HCT116 (cell line): Measurements from ENCODE around the gene NUCB2. TPM values are rescaled to one million over a fixed set of nuclear protein-coding genes. Genes with fewer than 3 reads are reported as not detected.

ENCODE experiments used
- ATAC-seq: fragments of 200-7000 bp; cut with Tn5 transposase; 2 replicates; pipeline ENCODE4 v1.9.1; 2020; ENCODE audit warnings: mild to moderate bottlenecking, moderate library complexity
- BruUV-seq: library from RNA; stranded (reverse); fragments of 400-500 nt; replicated peaks from 2 replicates; lab custom pipeline; 2021; lab: Mats Ljungman, UMichigan
- CTCF ChIA-PET: fragments of 300-600 bp; sonication (Branson Sonifier 250); formaldehyde crosslinking; loops from one replicate; lab custom pipeline; 2021; ENCODE audit warnings: antibody characterized with exemption; lab: Charles Lee
- POLR2A ChIA-PET: fragments of 300-600, 350-600 bp; sonication (Branson Sonifier 250); formaldehyde crosslinking; loops from one replicate; lab custom pipeline; 2021; ENCODE audit warnings: antibody characterized with exemption; lab: Charles Lee
- RAD21 ChIA-PET, 2 experiments: fragments of 300-600 bp; sonication (Branson Sonifier 250); formaldehyde crosslinking; loops; one replicate each; lab custom pipeline; 2023; ENCODE audit warnings: low total read pairs in 2 of 2; ENCODE audit not compliant: uncharacterized antibody in 2 of 2, unreplicated experiment in 2 of 2, low non-redundant PET in 1 of 2; lab: Charles Lee
- DNase-seq: peaks from one replicate; pipeline ENCODE4 v3.0.0-alpha.2; 2010; ENCODE audit warnings: low read depth, low spot score
- H2AFZ ChIP-seq: fragments of 200-600 bp; shearing (Covaris generic), sonication (generic); 2 replicates; pipeline ENCODE4 v1.6.1; 2017; ENCODE audit warnings: low read depth, mixed run types, mixed read lengths, antibody characterized with exemption, low read length; ENCODE audit not compliant: poor library complexity, severe bottlenecking
- H3K27ac ChIP-seq: 2 replicates; pipeline ENCODE4 v1.5.1; 2012; ENCODE audit warnings: low read depth, low read length
- H3K27me3 ChIP-seq: fragments of 200-600 bp; sonication (generic); 2 replicates; pipeline ENCODE4 v1.6.1; 2016; ENCODE audit warnings: mixed run types, low read length, mixed read lengths; ENCODE audit not compliant: insufficient read depth
- H3K36me3 ChIP-seq, 2 experiments: fragments of 200-500 bp in 1 of 2; fragments of 200-600 bp in 1 of 2; sonication (Bioruptor generic) in 1 of 2; sonication (generic) in 1 of 2; 2 replicates each; pipeline versions ENCODE4 v1.5.1 to v1.6.1; 2014 to 2016; ENCODE audit warnings: low read length in 2 of 2, inconsistent platforms in 1 of 2, mixed read lengths in 1 of 2, mixed run types in 1 of 2; ENCODE audit not compliant: insufficient read depth in 2 of 2, control insufficient read depth in 1 of 2
- H3K4me1 ChIP-seq, 2 experiments: fragments of 200-600 bp in 1 of 2; sonication (generic) in 1 of 2; 2 replicates each; pipeline versions ENCODE4 v1.5.1 to v1.6.1; 2012 to 2017; ENCODE audit warnings: low read length in 2 of 2, inconsistent platforms in 1 of 2, mild to moderate bottlenecking in 1 of 2, mixed read lengths in 1 of 2, mixed run types in 1 of 2, moderate library complexity in 1 of 2; ENCODE audit not compliant: insufficient read depth in 2 of 2, control insufficient read depth in 1 of 2
- H3K4me2 ChIP-seq: fragments of 200-600 bp; sonication (generic); 2 replicates; pipeline ENCODE4 v1.6.1; 2017; ENCODE audit warnings: mixed run types, low read length, mixed read lengths
- H3K4me3 ChIP-seq, 2 experiments: fragments of 200-600 bp in 1 of 2; sonication (generic) in 1 of 2; replicated peaks in 1 of 2; 2 replicates each; pipeline ENCODE4 v1.5.1; 2011 to 2016; ENCODE audit warnings: low read length in 2 of 2, control low read depth in 1 of 2, low read depth in 1 of 2, mild to moderate bottlenecking in 1 of 2, mixed read lengths in 1 of 2, mixed run types in 1 of 2
- H3K79me2 ChIP-seq: fragments of 200-600 bp; sonication (generic); 2 replicates; pipeline ENCODE4 v1.6.1; 2017; ENCODE audit warnings: mild to moderate bottlenecking, mixed run types, low read length, moderate library complexity, mixed read lengths; ENCODE audit not compliant: insufficient read depth
- H3K9ac ChIP-seq: fragments of 200-600 bp; sonication (generic); 2 replicates; pipeline ENCODE4 v1.6.1; 2016; ENCODE audit warnings: low read length, mixed read lengths
- H3K9me2 ChIP-seq: fragments of 200-600 bp; sonication (generic), shearing (Covaris generic); 2 replicates; pipeline ENCODE4 v1.6.1; 2017; ENCODE audit warnings: mixed run types, mild to moderate bottlenecking, moderate library complexity; ENCODE audit not compliant: insufficient read depth
- H3K9me3 ChIP-seq, 2 experiments: fragments of 200-500 bp in 1 of 2; fragments of 200-600 bp in 1 of 2; sonication (Bioruptor generic) in 1 of 2; sonication (generic) in 1 of 2; 2 replicates each; pipeline ENCODE4 v1.6.1; 2014 to 2017; ENCODE audit warnings: low read length in 2 of 2, mixed read lengths in 2 of 2, inconsistent platforms in 1 of 2, low read depth in 1 of 2, mild to moderate bottlenecking in 1 of 2, mixed run types in 1 of 2, moderate library complexity in 1 of 2; ENCODE audit not compliant: control insufficient read depth in 1 of 2, insufficient read depth in 1 of 2
- H4K20me1 ChIP-seq: fragments of 200-600 bp; sonication (generic), shearing (Covaris generic); 2 replicates; pipeline ENCODE4 v1.6.1; 2017; ENCODE audit warnings: mixed run types, mild to moderate bottlenecking, moderate library complexity; ENCODE audit not compliant: insufficient read depth
- CEBPB ChIP-seq: IDR thresholded peaks from 2 replicates; pipeline ENCODE4 v1.6.1; 2012; ENCODE audit warnings: low read depth
- CTCF ChIP-seq, 3 experiments: fragments of 200-600 bp in 1 of 3; sonication (generic) in 1 of 3; IDR thresholded peaks in 2 of 3; conservative IDR thresholded peaks in 1 of 3; 2 replicates each; pipeline ENCODE4 v1.5.1; 2012 to 2017; ENCODE audit warnings: low read depth in 2 of 3, low read length in 2 of 3, antibody characterized with exemption in 1 of 3, borderline replicate concordance in 1 of 3, control low read depth in 1 of 3, mild to moderate bottlenecking in 1 of 3, mixed read lengths in 1 of 3, mixed run types in 1 of 3, moderate library complexity in 1 of 3; ENCODE audit not compliant: insufficient read depth in 1 of 3
- ELF1 ChIP-seq: IDR thresholded peaks from 2 replicates; pipeline ENCODE4 v1.6.1; 2012; ENCODE audit warnings: low read depth, borderline replicate concordance
- EZH2 ChIP-seq: fragments of 200-600 bp; sonication (generic); IDR thresholded peaks from 2 replicates; pipeline ENCODE4 v1.6.1; 2017; ENCODE audit warnings: antibody characterized with exemption, mixed run types
- FOSL1 ChIP-seq: IDR thresholded peaks from 2 replicates; pipeline ENCODE4 v1.6.1; 2012; ENCODE audit warnings: low read depth
- JUND ChIP-seq: IDR thresholded peaks from 2 replicates; pipeline ENCODE4 v1.6.1; 2012
- MAX ChIP-seq: IDR thresholded peaks from 2 replicates; pipeline ENCODE4 v1.6.1; 2012
- POLR2A ChIP-seq: IDR thresholded peaks from 2 replicates; pipeline ENCODE4 v1.7.0; 2011; ENCODE audit warnings: borderline replicate concordance; ENCODE audit not compliant: insufficient read depth, insufficient read length; ENCODE audit errors: extremely low read depth
- RAD21 ChIP-seq: IDR thresholded peaks from 2 replicates; pipeline ENCODE4 v1.6.1; 2012; ENCODE audit warnings: low read depth, mild to moderate bottlenecking
- SIN3A ChIP-seq: IDR thresholded peaks from 2 replicates; pipeline ENCODE4 v1.6.1; 2012; ENCODE audit warnings: low read depth
- SRF ChIP-seq: IDR thresholded peaks from 2 replicates; pipeline ENCODE4 v1.6.1; 2012; ENCODE audit warnings: low read depth
- ZNF274 ChIP-seq: fragments of 200-500 bp; sonication (Bioruptor generic); IDR thresholded peaks from 2 replicates; pipeline ENCODE4 v1.6.1; 2014; ENCODE audit warnings: mild to moderate bottlenecking, low read depth, low read length, inconsistent platforms
- intact Hi-C: fragments of 100-400 bp; cut with micrococcal nuclease; formaldehyde crosslinking; loops from 2 replicates; pipeline ENCODE4 v1.10.0; 2022
- total RNA-seq: library from RNA; stranded (reverse); gene quantifications from one replicate; pipeline ENCODE4 v1.2.1, GENCODE V29; 2021; ENCODE audit not compliant: unreplicated experiment

The NUCB2 gene
- total RNA-seq, 1 experiment from 2014 or later, result 40.6 TPM

- ChIA-PET CTCF (no interaction called here), RAD21 (no interaction called here), POLR2A (no interaction called here)
- H3K4me1 ChIP-seq, result no peaks in the 10 kb centered on the region
- no peak for ATAC-seq
- no peak overlapping the region for H2AFZ ChIP-seq
- TF ChIP-seq POLR2A (no peak), SIN3A (no peak)
- no peak overlapping the region for H3K9ac ChIP-seq
- BruUV-seq, result no TSS peak
- peaks cover 0 to 3% of the 10 kb centered on the region in 2 experiments; a peak in 1 of 4 replicates for H3K36me3 ChIP-seq
- DNase-seq, result no peak
- no peaks in the 10 kb centered on the region for H3K9me2 ChIP-seq
- H3K9me3 ChIP-seq, result no peaks in the 10 kb centered on the region
- no peak overlapping the region for H3K4me3 ChIP-seq
- H4K20me1 ChIP-seq, result no peaks in the 10 kb centered on the region
- intact Hi-C loops, result no loop called here
- no peaks in the 10 kb centered on the region for H3K27me3 ChIP-seq
- no peak overlapping the region for H3K27ac ChIP-seq
- no peaks in the 10 kb centered on the region for H3K79me2 ChIP-seq
- no peak overlapping the region for H3K4me2 ChIP-seq
Measured at GRCh38 chr11:17293311-17293710, 16.8 kb downstream of the NUCB2 start.

- ChIA-PET POLR2A (no interaction called here), CTCF (no interaction called here), RAD21 (no interaction called here)
- H3K4me1 ChIP-seq, result no peaks in the 10 kb centered on the region
- H3K36me3 ChIP-seq, result peaks cover 0 to 3% of the 10 kb centered on the region in 2 experiments; a peak in 1 of 4 replicates
- no peak overlapping the region for H3K4me3 ChIP-seq
- H3K27me3 ChIP-seq, result no peaks in the 10 kb centered on the region
- no peak overlapping the region for H2AFZ ChIP-seq
- no peak overlapping the region for H3K27ac ChIP-seq
- no peaks in the 10 kb centered on the region for H3K79me2 ChIP-seq
- H3K9me2 ChIP-seq, result no peaks in the 10 kb centered on the region
- H3K9me3 ChIP-seq, result no peaks in the 10 kb centered on the region
- intact Hi-C loops, result no loop called here
- no peak overlapping the region for H3K9ac ChIP-seq
- no peak for ATAC-seq
- no peaks in the 10 kb centered on the region for H4K20me1 ChIP-seq
- no peak for TF ChIP-seq CTCF (IDR thresholded peaks at IDR 0.05 in 2 of 3, conservative IDR thresholded peaks at IDR 0.05 in 1 of 3; ENCODE audit: borderline replicate concordance in 1 of 3, insufficient read depth in 1 of 3, low read depth in 2 of 3, low read length in 2 of 3)
- TF ChIP-seq CEBPB, result no peak
- no peak for TF ChIP-seq FOSL1
- no peak for TF ChIP-seq RAD21
- no peak for TF ChIP-seq SIN3A
- TF ChIP-seq SRF, result no peak
- TF ChIP-seq EZH2, result no peak
- no peak for TF ChIP-seq ELF1
- no peak for TF ChIP-seq MAX
- TF ChIP-seq ZNF274, result no peak
- TF ChIP-seq JUND, result no peak
- no peak for DNase-seq
- no peak overlapping the region for H3K4me2 ChIP-seq
- no TSS peak for BruUV-seq
Measured at GRCh38 chr11:17294033-17294432, 17.5 kb downstream of the NUCB2 start.
